Stimulated activated CD4-positive, alpha-beta T cell treated with anti-CD3 and anti-CD28 coated beads, TNF-alpha, amount 100 ng/mL, for 48 hours (primary cell): Measurements from ENCODE around the gene KRTAP4-5.
"Not testable (repeated sequence)": the region's sequence is repeated elsewhere in the genome, so short reads cannot be mapped to it uniquely, and the experiment has no call there.

Experiments used
- DNase-seq, 3 donors: peaks; one replicate each; pipeline ENCODE4 v3.0.0-alpha.2; 2020; ENCODE audit warnings: low read depth in 3 of 3

KRTAP4-5 gene

GRCh38 chr17:41149652-41149985, at the start of gene KRTAP4-5:
Gene KRTAP4-5 (minus strand): TSS chr17:41149825. CDS start chr17:41149767, 58 bp downstream.
- DNase-seq = no peak

GRCh38 chr17:41196068-41196467, 46.4 kb upstream of the KRTAP4-5 start:
- DNase-seq = no peak

GRCh38 chr17:41190328-41190727, 40.7 kb upstream of the KRTAP4-5 start:
- DNase-seq = no peak

- not testable (repeated sequence) for DNase-seq
Observed at GRCh38 chr17:41189837-41190318, 40.3 kb upstream of the KRTAP4-5 start, which contains the start of gene KRTAP9-1. Gene KRTAP9-1 (plus strand): TSS chr17:41189887. CDS start chr17:41189887, 0 bp downstream.

DNA sequence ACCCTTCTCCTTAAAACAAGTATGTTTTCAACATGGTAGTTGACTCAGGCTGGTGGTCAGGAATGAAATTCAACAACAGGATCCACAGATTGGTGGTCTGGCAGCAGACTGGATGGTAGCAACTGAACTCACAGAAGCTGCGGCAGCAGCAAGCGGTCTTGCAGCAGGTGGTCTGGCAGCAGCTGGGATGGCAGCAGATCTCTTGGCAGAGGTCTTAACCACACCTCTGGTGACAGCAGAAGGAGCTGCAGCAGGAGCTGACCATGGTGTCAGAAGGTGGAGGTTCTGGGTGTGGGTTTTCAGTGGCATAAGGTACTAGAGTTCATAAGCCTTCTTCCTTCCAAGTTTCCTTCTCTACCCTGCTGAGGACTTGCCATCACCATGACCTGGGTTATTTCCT, 37.2 kb upstream of the KRTAP4-5 start:
- DNase-seq = no peak

DNA sequence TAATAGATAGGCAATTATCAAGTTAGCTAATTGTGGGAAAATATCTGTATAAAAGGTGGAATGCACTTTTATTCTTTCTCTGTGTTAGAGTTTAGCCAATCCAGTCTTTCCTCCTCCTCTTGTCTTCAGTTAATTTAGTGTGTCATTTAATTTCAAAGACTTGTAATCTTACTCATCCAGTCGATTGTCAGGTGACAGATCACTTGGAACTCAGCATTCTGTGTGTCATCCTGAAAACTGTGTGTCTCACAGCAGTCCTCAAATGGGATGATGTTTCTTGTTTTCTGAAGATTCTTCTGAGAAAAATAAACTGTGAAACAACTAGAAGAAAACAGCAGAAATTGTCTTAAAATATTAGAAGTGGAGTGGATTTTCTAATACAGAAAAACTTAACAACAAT, 35.4 kb upstream of the KRTAP4-5 start:
- no peak for DNase-seq

DNA sequence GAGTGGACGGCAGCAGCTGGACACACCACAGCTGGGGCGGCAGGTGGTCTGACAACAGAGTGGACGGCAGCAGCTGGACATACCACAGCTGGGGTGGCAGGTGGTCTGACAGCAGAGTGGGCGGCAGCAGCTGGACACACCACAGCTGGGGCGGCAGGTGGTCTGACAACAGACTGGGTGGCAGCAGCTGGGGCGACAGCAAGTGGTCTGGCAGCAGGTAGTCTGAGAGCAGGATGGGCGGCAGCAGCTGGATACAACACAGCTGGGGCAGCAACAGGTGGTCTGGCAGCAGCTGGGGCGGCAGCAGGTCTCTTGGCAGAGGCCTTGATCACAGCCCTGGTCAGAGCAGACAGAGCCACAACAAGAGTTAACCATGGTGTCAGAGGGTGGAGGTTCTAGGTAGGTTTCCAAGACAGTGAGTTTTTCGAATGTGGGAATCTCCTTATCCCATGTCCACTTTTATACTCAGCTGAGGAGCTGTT, 34.9 kb upstream of the KRTAP4-5 start, which contains the start of gene KRTAP4-1:
KRTAP4-1 (minus strand) TSS at position 432 of the 482 bp plus-strand sequence; CDS start at position 375, 57 bp downstream.
- no peak for DNase-seq

- no peak for DNase-seq
Observed at GRCh38 chr17:41178843-41179616, 29.4 kb upstream of the KRTAP4-5 start.

GRCh38 chr17:41178341-41178740, 28.7 kb upstream of the KRTAP4-5 start:
- DNase-seq = no peak

DNA sequence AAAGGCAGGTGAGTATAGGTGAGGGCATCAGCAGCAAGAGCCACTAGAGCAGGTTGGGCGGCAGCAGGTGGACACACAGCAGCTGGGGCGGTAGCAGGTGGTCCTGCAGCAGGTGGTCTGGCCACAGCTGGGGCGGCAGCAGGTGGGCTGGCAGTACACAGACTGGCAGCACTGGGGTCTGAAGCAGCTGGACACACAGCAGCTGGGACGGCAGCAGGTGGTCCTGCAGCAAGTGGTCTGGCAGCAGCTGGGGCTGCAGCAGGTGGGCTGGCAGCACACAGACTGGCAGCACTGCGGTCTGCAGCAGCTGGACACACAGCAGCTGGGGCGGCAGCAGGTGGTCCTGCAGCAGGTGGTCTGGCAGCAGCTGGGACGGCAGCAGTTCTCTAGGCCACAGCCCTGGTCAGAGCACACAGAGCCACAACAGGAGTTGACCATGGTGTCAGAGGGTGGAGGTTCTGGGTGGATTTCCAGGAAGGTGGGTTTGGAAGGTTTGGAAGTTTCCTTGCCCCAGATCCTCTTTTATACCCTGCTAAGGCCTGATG, 28.2 kb upstream of the KRTAP4-5 start, which contains the start of gene KRTAP4-2:
KRTAP4-2 (minus strand) TSS at position 495 of the 545 bp plus-strand sequence; CDS start at position 438, 57 bp downstream.
- no peak for DNase-seq

- no peak for DNase-seq
Observed at GRCh38 chr17:41176744-41177387, 27.2 kb upstream of the KRTAP4-5 start.

GRCh38 chr17:41171886-41172285, 22.3 kb upstream of the KRTAP4-5 start:
- no peak for DNase-seq

- no peak for DNase-seq
Observed at GRCh38 chr17:41168121-41168520, 18.5 kb upstream of the KRTAP4-5 start, which contains the start of gene KRTAP4-3. Gene KRTAP4-3 (minus strand): TSS chr17:41168221. CDS start chr17:41168172, 49 bp downstream.

DNA sequence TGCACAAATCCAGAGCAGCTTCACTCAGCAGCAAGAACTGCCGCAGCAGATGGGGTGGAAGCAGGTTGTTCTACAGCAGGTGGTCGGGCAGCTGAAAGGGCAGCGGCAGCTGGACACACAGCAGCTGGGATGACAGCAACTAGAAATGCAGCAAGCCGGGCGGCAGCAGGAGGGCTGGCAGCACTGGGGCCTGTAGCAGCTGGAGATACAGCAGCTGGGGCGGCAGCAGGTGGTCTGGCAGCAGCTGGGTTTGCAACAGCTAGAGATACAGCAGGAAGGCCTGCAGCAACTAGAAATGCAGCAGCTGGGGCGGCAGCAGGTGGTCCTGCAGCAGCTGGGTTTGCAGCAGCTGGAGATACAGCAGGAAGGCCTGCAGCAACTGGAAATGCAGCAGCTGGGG, 17.9 kb upstream of the KRTAP4-5 start:
- DNase-seq = no peak

GRCh38 chr17:41163828-41164227, 14.2 kb upstream of the KRTAP4-5 start:
- DNase-seq = no peak

DNA sequence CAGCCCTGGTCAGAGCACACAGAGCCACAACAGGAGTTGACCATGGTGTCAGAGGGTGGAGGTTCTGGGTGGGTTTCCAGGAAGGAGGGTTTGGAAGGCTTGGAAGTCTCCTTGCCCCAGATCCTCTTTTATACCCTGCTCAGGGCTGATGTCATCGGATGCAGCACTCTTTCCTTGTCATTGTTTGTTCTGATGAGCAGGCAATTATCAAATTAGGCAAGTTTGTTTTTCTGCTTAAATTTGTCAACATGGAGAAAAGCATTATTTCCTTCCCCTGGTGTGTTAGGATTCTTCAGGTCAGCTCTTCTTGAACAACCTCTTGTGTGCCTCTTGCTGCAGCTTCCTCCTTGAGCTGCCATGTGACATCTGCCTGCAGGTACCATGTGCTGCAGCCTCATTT, 11.0 kb upstream of the KRTAP4-5 start, which contains the start of gene KRTAP4-4:
KRTAP4-4 (minus strand) TSS at position 101 of the 400 bp plus-strand sequence; CDS start at position 44, 57 bp downstream.
- no peak for DNase-seq

DNA sequence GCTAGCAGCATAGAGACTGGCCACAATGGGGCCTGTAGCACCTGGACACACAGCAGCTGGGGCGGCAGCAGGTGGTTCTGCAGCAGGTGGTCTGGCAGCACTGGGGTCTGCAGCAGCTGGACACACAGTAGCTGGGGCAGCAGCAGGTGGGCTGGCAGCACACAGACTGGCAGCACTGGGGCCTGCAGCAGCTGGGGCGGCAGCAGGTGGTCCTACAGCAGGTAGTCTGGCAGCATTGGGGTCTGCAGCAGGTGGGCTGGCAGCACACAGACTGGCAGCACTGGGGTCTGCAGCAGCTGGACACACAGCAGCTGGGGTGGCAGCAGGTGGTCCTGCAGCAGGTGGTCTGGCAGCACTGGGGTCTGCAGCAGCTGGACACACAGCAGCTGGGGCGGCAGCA, 10.6 kb upstream of the KRTAP4-5 start:
- not testable (repeated sequence) for DNase-seq

DNA sequence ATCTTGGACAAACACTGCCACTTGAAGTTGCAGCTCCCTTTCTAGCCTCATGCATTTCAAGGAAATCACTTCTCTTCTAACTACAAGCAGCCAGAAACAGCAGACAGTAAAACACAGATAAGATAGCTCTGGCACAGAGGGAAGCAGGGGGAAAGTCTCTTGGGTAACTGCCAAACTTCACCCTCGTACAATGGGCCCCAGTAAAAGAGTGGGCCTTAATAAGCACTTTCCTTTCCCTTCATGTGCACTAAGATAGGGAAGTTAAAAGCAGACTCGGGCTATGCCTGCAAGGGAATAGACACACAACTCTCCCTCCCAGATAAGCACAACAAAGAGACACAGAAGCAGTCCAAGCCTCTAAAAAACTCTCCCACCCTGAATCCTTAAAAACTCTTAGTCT, 4.2 kb upstream of the KRTAP4-5 start:
- no peak for DNase-seq

GRCh38 chr17:41151525-41151924, 1.9 kb upstream of the KRTAP4-5 start:
- no peak for DNase-seq

- DNase-seq = no peak
Observed at GRCh38 chr17:41150026-41150425, 401 bp upstream of the KRTAP4-5 start.

DNA sequence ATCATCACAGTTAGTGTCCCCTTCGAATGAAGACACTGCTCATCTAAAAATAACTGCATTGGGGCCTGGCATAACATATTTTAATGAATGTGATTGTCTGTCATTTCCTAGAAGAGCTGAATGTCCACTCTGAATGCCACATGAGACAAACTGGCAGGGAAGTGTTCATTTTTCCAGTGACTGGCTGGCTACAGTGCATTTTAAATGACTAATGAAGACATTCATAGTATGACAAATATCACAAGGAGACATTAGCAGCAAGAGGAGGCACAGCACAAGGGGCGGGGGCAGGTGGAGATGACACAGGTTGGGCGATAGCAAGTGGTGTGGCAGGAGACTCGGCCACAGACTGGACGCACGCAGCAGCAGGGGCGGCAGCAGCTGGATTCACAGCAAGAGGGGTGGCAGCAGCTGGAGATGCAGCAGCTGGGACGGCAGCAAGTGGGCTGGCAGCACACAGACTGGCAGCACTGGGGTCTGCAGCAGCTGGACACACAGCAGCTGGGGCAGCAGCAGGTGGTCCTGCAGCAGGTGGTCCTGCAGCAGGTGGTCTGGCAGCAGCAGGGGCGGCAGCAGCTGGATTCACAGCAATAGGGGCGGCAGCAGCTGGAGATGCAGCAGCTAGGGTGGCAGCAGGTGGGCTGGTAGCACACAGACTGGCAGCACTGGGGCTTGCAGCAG, 514 bp downstream of the KRTAP4-5 start:
- not testable (repeated sequence) for DNase-seq
